Epithelial cell of proximal tubule (primary cell): ENCODE measurements around the gene THBS3. TPM values are rescaled to one million over a fixed set of nuclear protein-coding genes. Genes with fewer than 3 reads are reported as not detected.

Experiments
- total RNA-seq: library from RNA; depleted of rRNA; stranded (reverse); fragments of >200 nt; gene quantifications from 2 replicates; pipeline ENCODE4 v1.2.3, GENCODE V29; 2015

Gene THBS3
- total RNA-seq, 1 donor from 2014 or later: 13.2 TPM

Other genes with a start within 250 kb of the THBS3 start
- 16.0 and 23.7 TPM in 2 replicates for gene PYGO2, start 246.1 kb downstream of the THBS3 start, total RNA-seq
- 131 and 155 TPM in 2 replicates for gene SHC1, start 237.2 kb downstream of the THBS3 start, total RNA-seq
- 289 and 358 TPM in 2 replicates for gene CKS1B, start 233.2 kb downstream of the THBS3 start, total RNA-seq
- gene FLAD1, start 224.6 kb downstream of the THBS3 start, total RNA-seq: 41.9 and 67.5 TPM in 2 replicates
- not detected in 2 replicates for gene LENEP, start 214.3 kb downstream of the THBS3 start, total RNA-seq
- gene ZBTB7B, start 205.1 kb downstream of the THBS3 start, total RNA-seq: 20.4 and 20.7 TPM in 2 replicates
- gene DCST2, start 174.1 kb downstream of the THBS3 start, total RNA-seq: 0.12 TPM in 1 of 2 replicates, not detected in the other
- gene DCST1, start 174.1 kb downstream of the THBS3 start, total RNA-seq: not detected in 2 replicates
- gene ADAM15, start 156.6 kb downstream of the THBS3 start, total RNA-seq: 164 and 266 TPM in 2 replicates
- gene EFNA4, start 144.2 kb downstream of the THBS3 start, total RNA-seq: 10.8 and 24.9 TPM in 2 replicates
- 1.7 and 2.8 TPM in 2 replicates for gene EFNA3, start 129.1 kb downstream of the THBS3 start, total RNA-seq
- gene EFNA1, start 80.0 kb downstream of the THBS3 start, total RNA-seq: 26.3 and 45.3 TPM in 2 replicates
- 32.7 and 37.7 TPM in 2 replicates for gene SLC50A1, start 72.0 kb downstream of the THBS3 start, total RNA-seq
- gene DPM3, start 67.4 kb downstream of the THBS3 start, total RNA-seq: 28.6 and 77.8 TPM in 2 replicates
- gene KRTCAP2, start 34.6 kb downstream of the THBS3 start, total RNA-seq: 170 and 193 TPM in 2 replicates
- gene TRIM46, start 34.0 kb downstream of the THBS3 start, total RNA-seq: 3.4 and 9.4 TPM in 2 replicates
- gene MTX1, start 798 bp upstream of the THBS3 start, total RNA-seq: 75.2 and 132 TPM in 2 replicates
- 10.8 and 15.9 TPM in 2 replicates for gene ENTREP3, start 47.6 kb upstream of the THBS3 start, total RNA-seq
- 61.8 and 89.7 TPM in 2 replicates for gene SCAMP3, start 54.5 kb upstream of the THBS3 start, total RNA-seq
- 20.7 and 43.7 TPM in 2 replicates for gene CLK2, start 65.6 kb upstream of the THBS3 start, total RNA-seq
- gene HCN3, start 69.6 kb upstream of the THBS3 start, total RNA-seq: 0.72 and 8.1 TPM in 2 replicates
- not detected in 2 replicates for gene PKLR, start 93.5 kb upstream of the THBS3 start, total RNA-seq
- gene FDPS, start 101.0 kb upstream of the THBS3 start, total RNA-seq: 248 and 580 TPM in 2 replicates
- gene RUSC1, start 113.0 kb upstream of the THBS3 start, total RNA-seq: 53.2 and 64.8 TPM in 2 replicates